Thymus (tissue), 11 donors: ENCODE results near the gene SAMHD1. TPM values are rescaled to one million over a fixed set of nuclear protein-coding genes. Genes with fewer than 3 reads are reported as not detected.

Source experiments
- DNase-seq, 9 donors: peaks; one replicate each; pipeline ENCODE4 v3.0.0-alpha.2; 2013; ENCODE audit warnings: low spot score in 9 of 9, low read depth in 6 of 9, missing footprints in 1 of 9
- H3K27ac ChIP-seq, 2 donors: one replicate each; pipeline ENCODE4 v1.5.1; 2013; ENCODE audit warnings: control low read depth in 1 of 2, low read depth in 1 of 2, low read length in 1 of 2, mild to moderate bottlenecking in 1 of 2, moderate library complexity in 1 of 2
- H3K27me3 ChIP-seq, 2 donors: one replicate each; pipeline ENCODE4 v1.5.1; 2013; ENCODE audit warnings: low read length in 1 of 2; ENCODE audit not compliant: control insufficient read depth in 2 of 2, insufficient read depth in 1 of 2
- H3K36me3 ChIP-seq, 2 donors: one replicate each; pipeline ENCODE4 v1.5.1; 2013; ENCODE audit warnings: low read length in 1 of 2, mild to moderate bottlenecking in 1 of 2, moderate library complexity in 1 of 2; ENCODE audit not compliant: control insufficient read depth in 2 of 2, insufficient read depth in 2 of 2
- H3K4me1 ChIP-seq, 2 donors: one replicate each; pipeline ENCODE4 v1.5.1; 2013; ENCODE audit warnings: low read length in 2 of 2; ENCODE audit not compliant: control insufficient read depth in 2 of 2, insufficient read depth in 2 of 2
- H3K4me3 ChIP-seq, 2 donors: one replicate each; pipeline ENCODE4 v1.5.1; 2013; ENCODE audit warnings: low read length in 2 of 2, control low read depth in 1 of 2, mild to moderate bottlenecking in 1 of 2
- H3K9me3 ChIP-seq, 2 donors: one replicate each; pipeline ENCODE4 v1.5.1; 2013; ENCODE audit warnings: low read length in 1 of 2, mild to moderate bottlenecking in 1 of 2; ENCODE audit not compliant: control insufficient read depth in 2 of 2, insufficient read depth in 1 of 2
- WGBS: extraction: QIAGEN DNeasy Blood & Tissue Kit; methylation state at CpG from one replicate; pipeline ENCODE4 v1.1.7; 2013; 5-methylcytosine and 5-hydroxymethylcytosine counted together
- polyA plus RNA-seq: library from polyadenylated mRNA; stranded (reverse); fragments of 200-250 nt; gene quantifications from one replicate; pipeline ENCODE4 v1.2.3, GENCODE V29; 2013
- total RNA-seq: library from RNA; stranded (reverse); fragments of 120-200 nt; gene quantifications from one replicate; pipeline ENCODE4 v1.2.4, GENCODE V29; 2013
- donor health status: healthy.

Gene SAMHD1
- total and polyA plus RNA-seq, 2 donors, result 45.3 to 86.2 TPM

DNA sequence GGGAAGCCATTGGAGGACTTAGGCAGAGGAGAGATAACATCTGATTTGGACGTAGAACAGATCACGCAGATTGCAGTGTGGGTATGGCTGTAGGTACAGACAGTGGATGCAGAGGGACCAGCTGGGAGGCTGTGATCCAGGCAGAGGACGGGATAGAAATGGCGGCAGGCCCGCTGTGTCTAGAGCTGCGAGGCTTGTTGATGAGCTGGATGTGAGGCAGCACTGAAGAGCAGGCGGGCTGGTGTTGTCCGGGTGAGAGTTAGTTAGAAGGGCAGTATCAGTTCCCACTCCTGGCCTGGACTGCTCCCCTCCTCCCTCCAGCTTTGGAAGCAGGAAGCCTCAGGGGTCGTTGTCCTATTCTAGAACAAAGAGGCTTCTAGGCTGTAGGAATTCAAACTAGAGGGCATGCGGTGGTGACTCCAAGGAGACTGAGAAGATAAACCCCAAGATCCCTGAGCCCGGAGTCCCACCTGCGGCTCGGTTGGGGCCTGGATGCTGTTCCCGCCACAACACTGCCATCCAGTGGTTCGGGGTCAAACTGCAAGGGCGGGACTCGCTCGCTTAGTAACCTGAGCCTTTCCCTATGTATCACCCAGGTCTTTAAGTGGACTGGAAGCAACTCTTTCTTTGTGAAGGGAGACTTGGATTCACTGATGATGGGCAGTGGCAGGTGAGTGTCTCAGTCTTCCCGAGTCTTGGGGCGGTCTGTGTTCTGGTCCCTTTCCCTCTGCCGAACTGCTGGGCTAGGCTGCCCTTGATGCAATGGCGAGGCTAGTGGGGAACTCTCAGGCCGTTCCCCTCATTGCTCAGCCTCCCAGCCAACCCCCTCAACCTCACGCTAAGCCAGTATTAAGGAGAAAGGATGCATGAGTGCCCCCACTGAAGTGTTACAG, 64.4 kb downstream of the SAMHD1 start:
- WGBS, result 41% methylated on average over 24 of the region's 24 CpGs
- Histone ChIP-seq H3K9me3 (no peaks in the 10 kb centered on the region), H3K4me1 (peaks cover 0 to 7% of the 10 kb centered on the region in 2 donors), H3K4me3 (no peak overlapping the region), H3K27ac (no peak overlapping the region), H3K27me3 (no peaks in the 10 kb centered on the region), H3K36me3 (peaks cover 0 to 8% of the 10 kb centered on the region in 2 donors)
- DNase-seq, result peak in 8 of 9 donors; percentile 49 to 86 (median 75)

DNA sequence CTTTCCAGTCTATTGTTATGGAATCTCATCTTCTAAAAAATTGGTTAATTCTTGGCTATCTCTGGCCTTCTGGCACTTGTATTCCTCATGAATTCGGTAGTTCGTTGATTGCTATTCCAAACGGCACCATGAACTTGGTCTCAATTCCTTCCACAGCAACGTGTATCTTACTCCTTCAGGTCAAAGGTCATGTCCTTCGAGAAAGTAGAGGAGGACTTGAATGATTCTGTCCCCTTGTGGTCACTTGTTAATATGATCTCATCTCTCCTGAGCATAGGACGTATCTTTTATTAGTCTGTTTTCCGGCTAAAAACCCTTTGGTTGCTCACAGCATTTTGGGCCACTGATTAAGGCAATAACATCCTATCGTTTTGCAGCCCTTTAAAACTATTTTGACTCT, 66.2 kb downstream of the SAMHD1 start:
- H3K27me3 ChIP-seq, result no peaks in the 10 kb centered on the region
- WGBS, result 90% methylated on average over 8 of the region's 8 CpGs

DNA sequence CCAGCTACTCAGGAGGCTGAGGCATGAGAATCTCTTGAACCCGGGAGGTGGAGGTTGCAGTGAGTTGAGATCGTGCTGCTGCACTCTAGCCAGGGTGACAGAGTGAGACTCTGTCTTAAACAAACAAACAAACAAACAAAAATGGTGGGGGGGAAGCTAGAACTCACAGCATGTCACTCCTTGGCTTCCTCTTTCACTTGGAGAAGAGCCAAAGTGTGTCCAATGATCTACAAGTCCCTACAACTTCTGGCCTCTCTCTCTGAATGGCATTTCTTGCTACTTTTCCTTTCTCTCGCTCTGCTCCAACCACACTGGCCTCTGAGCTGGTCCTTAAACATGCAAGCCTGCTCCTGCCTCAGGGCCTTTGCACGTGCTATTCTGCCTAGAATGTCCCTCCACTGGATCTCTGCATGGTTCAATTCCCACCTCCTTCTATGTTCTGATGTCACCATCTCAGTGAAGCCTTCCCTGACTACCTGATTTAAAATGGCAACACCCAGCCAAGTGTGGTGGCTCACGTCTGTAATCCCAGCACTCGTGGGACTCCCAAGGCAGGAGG, 67.5 kb downstream of the SAMHD1 start:
- Histone ChIP-seq H3K4me3 (no peak overlapping the region), H3K4me1 (peaks cover 0 to 7% of the 10 kb centered on the region in 2 donors), H3K9me3 (no peaks in the 10 kb centered on the region), H3K27ac (no peak overlapping the region), H3K27me3 (no peaks in the 10 kb centered on the region), H3K36me3 (peaks cover 0 to 1% of the 10 kb centered on the region in 2 donors)
- DNase-seq, result no peak
- 78% methylated on average over 6 of the region's 6 CpGs for WGBS

More for the DNA sequence above, 66.2 kb downstream of the SAMHD1 start:
- Histone ChIP-seq H3K4me1 (peaks cover 0 to 7% of the 10 kb centered on the region in 2 donors), H3K27ac (no peak overlapping the region), H3K9me3 (no peaks in the 10 kb centered on the region), H3K4me3 (no peak overlapping the region), H3K36me3 (peaks cover 0 to 3% of the 10 kb centered on the region in 2 donors)
- DNase-seq, result no peak

DNA sequence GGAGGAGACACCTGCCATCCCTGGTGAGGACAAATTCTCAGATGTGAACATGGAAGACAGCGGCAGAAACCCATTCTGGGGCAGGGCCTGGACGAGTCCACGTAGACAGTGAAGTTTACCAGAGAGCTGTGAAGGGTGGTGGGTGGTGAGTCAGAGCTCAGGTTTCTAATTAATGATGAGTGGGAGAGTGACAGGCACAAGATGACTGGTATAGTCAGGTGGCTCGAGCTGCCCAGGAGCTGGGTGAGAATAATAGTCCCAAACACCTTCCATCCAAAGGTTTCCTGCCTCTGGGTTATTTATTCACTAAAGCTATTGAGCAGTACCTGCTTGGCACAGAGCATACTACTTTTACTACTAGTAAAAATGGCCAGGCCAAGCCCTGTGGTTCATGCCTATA, 69.6 kb downstream of the SAMHD1 start:
- no peak for DNase-seq
- peaks cover 0 to 2% of the 10 kb centered on the region in 2 donors for H3K27me3 ChIP-seq
- H3K27ac ChIP-seq, result no peak overlapping the region
- H3K9me3 ChIP-seq, result no peaks in the 10 kb centered on the region
- H3K36me3 ChIP-seq, result no peaks in the 10 kb centered on the region
- WGBS, result 93% methylated on average over 4 of the region's 4 CpGs
- H3K4me3 ChIP-seq, result no peak overlapping the region
- H3K4me1 ChIP-seq, result peaks cover 0 to 2% of the 10 kb centered on the region in 2 donors

- Histone ChIP-seq H3K27ac (no peak overlapping the region), H3K9me3 (no peaks in the 10 kb centered on the region), H3K36me3 (no peaks in the 10 kb centered on the region), H3K4me3 (no peak overlapping the region), H3K4me1 (no peaks in the 10 kb centered on the region), H3K27me3 (peaks cover 0 to 2% of the 10 kb centered on the region in 2 donors)
- DNase-seq, result no peak
- 97% methylated on average over 16 of the region's 16 CpGs for WGBS
Measured at GRCh38 chr20:36881331-36881730, 70.2 kb downstream of the SAMHD1 start.

- 97% methylated on average over 11 of the region's 11 CpGs for WGBS
- no peak overlapping the region for H3K4me3 ChIP-seq
- no peaks in the 10 kb centered on the region for H3K4me1 ChIP-seq
- H3K27ac ChIP-seq, result no peak overlapping the region
- no peak for DNase-seq
- no peaks in the 10 kb centered on the region for H3K9me3 ChIP-seq
- peaks cover 0 to 2% of the 10 kb centered on the region in 2 donors for H3K27me3 ChIP-seq
- H3K36me3 ChIP-seq, result no peaks in the 10 kb centered on the region
Measured at GRCh38 chr20:36880741-36881250, 70.7 kb downstream of the SAMHD1 start.

GRCh38 chr20:36878941-36879340, 72.6 kb downstream of the SAMHD1 start:
- H3K4me3 ChIP-seq, result no peak overlapping the region
- no peaks in the 10 kb centered on the region for H3K4me1 ChIP-seq
- no peaks in the 10 kb centered on the region for H3K36me3 ChIP-seq
- no peak overlapping the region for H3K27ac ChIP-seq
- peaks cover 0 to 2% of the 10 kb centered on the region in 2 donors for H3K27me3 ChIP-seq
- no peaks in the 10 kb centered on the region for H3K9me3 ChIP-seq
- no peak for DNase-seq
- 89% methylated on average over 10 of the region's 10 CpGs for WGBS

DNA sequence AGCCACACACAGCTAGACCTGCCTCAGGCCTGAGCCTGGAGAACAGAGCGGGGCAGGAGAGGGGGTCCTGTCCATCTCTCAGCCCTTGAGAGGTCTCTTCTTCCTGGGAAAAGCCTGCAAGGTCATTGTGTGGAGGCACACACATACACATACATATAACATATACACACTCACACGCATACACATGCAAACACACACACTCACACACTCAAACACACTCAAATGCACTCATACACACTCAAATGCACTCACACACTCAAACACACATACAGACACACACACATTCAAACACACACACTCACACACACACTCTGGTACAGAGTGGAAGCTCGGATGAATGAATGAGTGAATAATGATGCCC, 75.1 kb downstream of the SAMHD1 start:
- H3K9me3 ChIP-seq, result no peaks in the 10 kb centered on the region
- H3K27ac ChIP-seq, result no peak overlapping the region
- DNase-seq, result no peak
- 96% methylated on average over 3 of the region's 3 CpGs for WGBS
- no peak overlapping the region for H3K4me3 ChIP-seq
- H3K27me3 ChIP-seq, result peaks cover 0 to 3% of the 10 kb centered on the region in 2 donors
- H3K4me1 ChIP-seq, result no peaks in the 10 kb centered on the region
- no peaks in the 10 kb centered on the region for H3K36me3 ChIP-seq
